Neural crest cell (in vitro differentiated cells): ENCODE measurements around the gene VPS26B. TPM values are rescaled to one million over a fixed set of nuclear protein-coding genes. Genes with fewer than 3 reads are reported as not detected.
"Not testable (repeated sequence)": the region's sequence is repeated elsewhere in the genome, so short reads cannot be mapped to it uniquely, and the experiment has no call there.

Experiments
- DNase-seq: peaks from one replicate; pipeline ENCODE4 v3.0.0; 2021; ENCODE audit warnings: low read depth, mixed read lengths, low spot score
- H3K27ac Mint-ChIP-seq: one replicate; pipeline ENCODE4 v1.8.0; 2021; ENCODE audit warnings: mild to moderate bottlenecking, mixed read lengths; ENCODE audit not compliant: unreplicated experiment
- H3K27me3 Mint-ChIP-seq: 2 replicates; pipeline ENCODE4 v1.8.0; 2021; ENCODE audit warnings: low read depth, mild to moderate bottlenecking, mixed read lengths
- H3K36me3 Mint-ChIP-seq: 2 replicates; pipeline ENCODE4 v1.8.0; 2021; ENCODE audit warnings: low read depth, mild to moderate bottlenecking, mixed read lengths
- H3K4me1 Mint-ChIP-seq: 2 replicates; pipeline ENCODE4 v1.8.0; 2021; ENCODE audit warnings: mixed read lengths
- H3K4me3 Mint-ChIP-seq: one replicate; pipeline ENCODE4 v1.8.0; 2021; ENCODE audit warnings: mild to moderate bottlenecking, mixed read lengths
- H3K9me3 Mint-ChIP-seq: 2 replicates; pipeline ENCODE4 v1.8.0; 2021; ENCODE audit warnings: mixed read lengths
- CTCF ChIP-seq: fragments of 200-600 bp; sonication (generic); conservative IDR thresholded peaks from 2 replicates; pipeline ENCODE4 v1.5.0; 2021; ENCODE audit warnings: antibody characterized with exemption, mild to moderate bottlenecking
- total RNA-seq: library from RNA; stranded (reverse); gene quantifications from 2 replicates; pipeline ENCODE4 v1.2.1, GENCODE V29; 2021

The VPS26B gene
- total RNA-seq, 1 donor from 2014 or later, result 45.6 TPM

DNA sequence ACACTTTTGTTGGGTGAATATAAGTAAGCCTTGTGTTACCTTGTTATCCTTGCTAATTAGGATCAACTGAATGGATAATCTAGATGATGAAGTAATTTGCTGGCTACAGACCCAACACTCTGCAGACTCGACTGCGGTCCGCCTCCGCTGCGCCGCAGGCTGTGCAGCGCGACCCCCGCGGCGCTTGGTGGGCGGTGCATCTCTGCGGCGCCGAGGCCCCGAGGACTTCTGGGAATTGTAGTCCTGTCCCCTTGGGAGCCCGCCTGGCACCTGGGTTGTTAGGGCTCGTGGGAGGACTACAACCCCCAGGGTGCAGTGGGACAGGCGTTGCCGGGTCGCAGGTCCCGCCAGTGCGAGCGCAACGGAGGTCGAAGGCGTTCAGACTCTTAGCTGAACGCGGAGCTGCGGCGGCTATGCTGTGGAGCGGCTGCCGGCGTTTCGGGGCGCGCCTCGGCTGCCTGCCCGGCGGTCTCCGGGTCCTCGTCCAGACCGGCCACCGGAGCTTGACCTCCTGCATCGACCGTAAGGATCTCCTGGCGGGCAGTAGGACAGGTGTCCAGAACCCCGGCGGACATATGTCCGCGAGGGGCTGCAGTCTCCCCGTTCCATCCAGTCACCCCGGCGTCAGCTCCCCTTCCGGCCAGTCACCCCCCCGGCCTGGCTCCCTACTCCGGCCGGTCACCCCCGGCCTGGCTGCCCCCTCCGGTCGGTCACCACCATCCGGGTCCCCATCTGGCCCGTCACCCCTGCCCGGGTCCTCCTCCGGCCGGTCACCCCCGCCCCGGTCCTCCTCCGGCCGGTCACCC, 28.9 kb downstream of the VPS26B start, which contains the start of the genes ACAD8 and THYN1:
ACAD8 (plus strand) TSS at position 381 of the 806 bp plus-strand sequence; CDS start at position 414, 33 bp downstream.
THYN1 (minus strand) TSS at position 165 of the 806 bp plus-strand sequence. CDS start 470 bp downstream, outside the sequence.
- TF ChIP-seq CTCF, result peak; percentile 19
- H3K36me3 Mint-ChIP-seq, result no peaks in the 10 kb centered on the region
- no peaks in the 10 kb centered on the region for H3K9me3 Mint-ChIP-seq
- no peaks in the 10 kb centered on the region for H3K27me3 Mint-ChIP-seq
- H3K4me1 Mint-ChIP-seq, result peaks cover 30% of the 10 kb centered on the region
- DNase-seq, result peak; percentile 90
- H3K4me3 Mint-ChIP-seq, result peak within 1 kb of the TSS; percentile 95
- peak within 1 kb of the TSS; percentile 91 for H3K27ac Mint-ChIP-seq

DNA sequence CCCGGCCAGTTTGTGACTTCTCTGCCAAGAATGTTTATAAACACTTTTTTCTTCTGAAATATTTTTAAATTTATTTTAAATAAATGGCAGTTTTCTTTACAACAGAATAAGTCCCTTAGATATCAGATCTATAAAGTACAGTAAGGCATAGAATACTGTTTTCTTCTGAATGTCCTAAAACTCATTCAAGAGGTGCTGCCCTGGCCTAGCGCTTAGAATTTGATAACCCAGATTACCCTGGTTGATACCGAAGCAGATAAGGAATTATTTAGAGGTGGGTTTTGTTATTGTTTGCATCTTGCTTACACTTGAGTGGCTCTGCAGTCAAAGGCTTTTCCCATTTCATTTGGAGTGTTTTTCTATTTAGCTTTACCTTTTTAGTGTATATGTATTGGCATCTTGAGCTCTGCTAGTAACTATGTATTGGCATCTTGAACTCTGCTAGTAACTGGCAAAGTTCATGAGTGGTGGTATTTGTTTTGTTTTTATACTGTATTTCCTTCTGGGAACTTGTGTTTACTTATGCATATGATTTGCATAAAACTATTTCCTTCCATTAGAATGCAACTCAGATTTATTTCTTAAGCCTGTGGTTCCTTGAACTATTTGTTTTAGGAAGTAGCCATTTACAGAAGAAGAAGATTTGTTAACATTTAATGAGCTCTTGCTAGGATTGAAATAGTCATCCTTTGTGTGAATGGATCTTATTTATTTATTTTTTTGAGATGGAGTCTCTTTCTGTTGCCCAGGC, 30.1 kb downstream of the VPS26B start:
- Mint-ChIP-seq H3K27me3 (no peaks in the 10 kb centered on the region), H3K4me1 (peaks cover 30% of the 10 kb centered on the region), H3K4me3 (peak overlapping the region; percentile 95), H3K9me3 (no peaks in the 10 kb centered on the region), H3K36me3 (no peaks in the 10 kb centered on the region), H3K27ac (no peak overlapping the region)
- TF ChIP-seq CTCF, result no peak
- no peak for DNase-seq

DNA sequence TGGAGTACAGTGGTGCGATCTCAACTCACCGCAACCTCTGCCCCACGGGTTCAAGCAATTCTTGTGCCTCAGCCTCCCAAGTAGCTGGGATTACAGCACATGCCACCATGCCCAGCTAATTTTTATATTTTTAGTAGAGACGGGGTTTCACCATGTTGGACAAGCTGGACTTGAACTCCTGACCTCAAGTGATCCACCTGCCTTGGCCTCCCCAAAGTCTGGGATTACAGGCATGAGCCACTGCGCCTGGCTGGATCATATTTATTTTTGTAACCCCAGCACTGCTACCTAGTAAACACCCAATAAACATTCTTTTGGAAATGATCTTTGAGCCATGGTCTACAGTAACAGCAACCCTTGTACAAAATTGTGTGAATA, 30.7 kb downstream of the VPS26B start:
- H3K9me3 Mint-ChIP-seq, H3K27ac Mint-ChIP-seq, H3K27me3 Mint-ChIP-seq, H3K36me3 Mint-ChIP-seq, DNase-seq: not testable (repeated sequence)
- Mint-ChIP-seq H3K4me1 (peaks cover 30% of the 10 kb centered on the region), H3K4me3 (peak overlapping the region; percentile 87)

- no peak for TF ChIP-seq CTCF
- H3K27ac Mint-ChIP-seq, result peak overlapping the region; percentile 62
- H3K27me3 Mint-ChIP-seq, result no peaks in the 10 kb centered on the region
- no peaks in the 10 kb centered on the region for H3K9me3 Mint-ChIP-seq
- H3K36me3 Mint-ChIP-seq, result peaks cover 3% of the 10 kb centered on the region
- no peak overlapping the region for H3K4me3 Mint-ChIP-seq
- peaks cover 24% of the 10 kb centered on the region for H3K4me1 Mint-ChIP-seq
- DNase-seq, result no peak
Observed at GRCh38 chr11:134257101-134257500, 32.6 kb downstream of the VPS26B start.

DNA sequence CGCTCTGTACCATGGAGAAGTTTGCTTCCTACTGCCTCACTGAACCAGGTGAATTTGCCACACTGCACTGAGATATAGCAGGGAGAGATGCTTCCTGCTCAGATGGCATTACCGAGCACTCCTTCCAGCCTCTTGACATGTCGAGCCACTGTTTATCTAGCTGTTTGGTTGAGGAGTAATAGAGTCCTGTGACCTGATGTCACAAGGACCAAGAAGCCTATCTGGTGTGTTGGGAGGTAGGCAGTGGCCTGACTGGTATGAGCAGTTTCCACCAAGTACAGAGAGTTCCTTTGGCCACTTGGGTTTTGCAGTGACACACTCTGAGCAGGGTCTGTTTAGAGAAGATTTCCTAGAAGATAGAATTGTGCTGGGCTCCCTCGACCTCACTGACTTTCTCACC, 34.1 kb downstream of the VPS26B start:
- Mint-ChIP-seq H3K27me3 (no peaks in the 10 kb centered on the region), H3K27ac (no peak overlapping the region), H3K9me3 (no peaks in the 10 kb centered on the region), H3K4me3 (peak overlapping the region; percentile 61), H3K4me1 (peaks cover 10% of the 10 kb centered on the region), H3K36me3 (peaks cover 3% of the 10 kb centered on the region)
- TF ChIP-seq CTCF, result no peak
- no peak for DNase-seq
